ENCODE data around the gene GADD45B.

DNA sequence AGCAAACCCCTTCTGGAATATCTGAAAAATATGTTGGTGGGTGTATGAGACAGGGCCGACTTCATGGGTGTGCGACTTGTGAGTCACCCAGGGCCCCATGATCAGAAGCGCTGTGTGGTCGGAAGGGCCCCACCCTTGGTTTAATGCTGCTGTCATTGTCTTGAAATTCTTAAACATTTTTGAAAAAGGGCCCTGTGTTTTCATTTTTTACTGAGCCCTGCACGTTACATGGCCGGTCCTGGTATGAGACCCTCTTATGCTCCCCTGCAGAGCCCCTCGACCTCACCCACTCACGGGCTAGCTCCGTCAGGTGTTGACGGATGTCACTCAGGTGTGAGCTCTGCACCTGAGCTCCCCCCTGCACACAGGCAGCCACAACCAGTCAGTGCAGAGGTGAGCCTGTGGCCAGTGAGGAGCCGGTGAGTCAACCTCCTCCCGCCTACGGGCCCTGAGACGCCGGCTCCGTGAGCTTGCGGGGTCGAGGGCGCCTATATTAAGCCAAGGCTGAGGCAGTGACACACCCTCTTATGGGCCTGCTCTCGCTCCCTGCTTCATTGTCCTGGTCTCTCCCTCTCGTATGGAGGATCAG lies 27.7 kb downstream of the GADD45B start:
- TF ChIP-seq, protein P1, sequence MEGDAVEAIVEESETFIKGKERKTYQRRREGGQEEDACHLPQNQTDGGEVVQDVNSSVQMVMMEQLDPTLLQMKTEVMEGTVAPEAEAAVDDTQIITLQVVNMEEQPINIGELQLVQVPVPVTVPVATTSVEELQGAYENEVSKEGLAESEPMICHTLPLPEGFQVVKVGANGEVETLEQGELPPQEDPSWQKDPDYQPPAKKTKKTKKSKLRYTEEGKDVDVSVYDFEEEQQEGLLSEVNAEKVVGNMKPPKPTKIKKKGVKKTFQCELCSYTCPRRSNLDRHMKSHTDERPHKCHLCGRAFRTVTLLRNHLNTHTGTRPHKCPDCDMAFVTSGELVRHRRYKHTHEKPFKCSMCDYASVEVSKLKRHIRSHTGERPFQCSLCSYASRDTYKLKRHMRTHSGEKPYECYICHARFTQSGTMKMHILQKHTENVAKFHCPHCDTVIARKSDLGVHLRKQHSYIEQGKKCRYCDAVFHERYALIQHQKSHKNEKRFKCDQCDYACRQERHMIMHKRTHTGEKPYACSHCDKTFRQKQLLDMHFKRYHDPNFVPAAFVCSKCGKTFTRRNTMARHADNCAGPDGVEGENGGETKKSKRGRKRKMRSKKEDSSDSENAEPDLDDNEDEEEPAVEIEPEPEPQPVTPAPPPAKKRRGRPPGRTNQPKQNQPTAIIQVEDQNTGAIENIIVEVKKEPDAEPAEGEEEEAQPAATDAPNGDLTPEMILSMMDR (conservative IDR thresholded peaks at IDR 0.05 in 1 of 2, IDR thresholded peaks at IDR 0.05 in 1 of 2; ENCODE audit: low read depth in 1 of 2, low read length in 2 of 2): no peak
- no peak for TF ChIP-seq EZH2 (IDR thresholded peaks at IDR 0.05; ENCODE audit: low read length, missing control alignments)

All from fibroblast of lung (primary cell).